ENCODE measurements around the gene CNR2. TPM values are rescaled to one million over a fixed set of nuclear protein-coding genes. Genes with fewer than 3 reads are reported as not detected.
"Not testable (repeated sequence)": the region's sequence is repeated elsewhere in the genome, so short reads cannot be mapped to it uniquely, and the experiment has no call there.

Gene CNR2
- under 1 TPM in 2 of 4 donors, not detected in 2; 0.06 to 0.09 TPM for total RNA-seq

- no peak for TF ChIP-seq CTCF (IDR thresholded peaks at IDR 0.05)
- DNase-seq (ENCODE audit: low spot score) (no peak), ATAC-seq (ENCODE audit: low FRiP score) (no peak)
Observed at GRCh38 chr1:23913212-23913880, at the start of gene CNR2. TSS of gene CNR2 (minus strand) at chr1:23913362. CDS start at chr1:23875617, 37,745 bp downstream.

GRCh38 chr1:23960291-23961020, 47.3 kb upstream of the CNR2 start:
- TF ChIP-seq CTCF (IDR thresholded peaks at IDR 0.05) = no peak
- no peak for DNase-seq (ENCODE audit: low spot score)
- ATAC-seq (ENCODE audit: low FRiP score) = no peak

GRCh38 chr1:23959461-23960290, 46.5 kb upstream of the CNR2 start, which contains the start of gene PNRC2:
TSS of gene PNRC2 (plus strand) at chr1:23959828. CDS start at chr1:23961458, 1,630 bp downstream.
- ATAC-seq (ENCODE audit: low FRiP score) = peak; percentile 95

GRCh38 chr1:23958810-23959460, 45.8 kb upstream of the CNR2 start:
- ATAC-seq (ENCODE audit: low FRiP score) (peak; percentile 73), DNase-seq (ENCODE audit: low spot score) (peak; percentile 60)
- TF ChIP-seq CTCF (IDR thresholded peaks at IDR 0.05) = no peak

More at GRCh38 chr1:23959461-23960290, 46.5 kb upstream of the CNR2 start, which contains the start of gene PNRC2:
- DNase-seq (ENCODE audit: low spot score) = peak; percentile 90
- TF ChIP-seq CTCF (IDR thresholded peaks at IDR 0.05) = no peak

GRCh38 chr1:23958040-23958809, 45.1 kb upstream of the CNR2 start:
- ATAC-seq (ENCODE audit: low FRiP score); DNase-seq (ENCODE audit: low spot score): not testable (repeated sequence)

- ATAC-seq (ENCODE audit: low FRiP score) (no peak), DNase-seq (ENCODE audit: low spot score) (no peak)
- no peak for TF ChIP-seq CTCF (IDR thresholded peaks at IDR 0.05)
Observed at GRCh38 chr1:23957096-23957495, 43.9 kb upstream of the CNR2 start.

All from omental fat pad (tissue), 4 donors.